COLO668 (cell line): ENCODE measurements around the gene MYPN.

Experiments
- DNase-seq: peaks from one replicate; lab custom pipeline; 2025; ENCODE audit not compliant: unreplicated experiment; lab: John Stamatoyannopoulos, UW

MYPN gene

DNA sequence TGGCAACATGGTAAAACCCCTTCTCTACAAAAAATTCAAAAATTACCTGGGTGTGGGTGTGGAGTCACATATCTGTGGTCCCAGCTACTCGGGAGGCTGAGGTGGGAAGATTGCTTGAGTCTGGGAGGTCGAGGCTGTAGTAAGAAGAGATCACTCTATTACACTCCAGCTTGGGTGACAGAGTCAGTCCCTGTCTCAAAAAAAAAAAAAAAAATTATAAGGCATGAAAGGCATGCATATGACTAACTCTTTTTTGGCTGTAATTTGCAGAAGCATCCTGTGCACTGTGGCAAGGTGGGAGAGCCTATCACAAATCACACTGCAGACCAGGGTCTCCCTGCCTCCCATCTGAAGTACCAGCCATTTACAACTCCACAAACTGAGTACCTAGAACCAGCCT, 14.1 kb upstream of the MYPN start:
- DNase-seq, result no peak

DNA sequence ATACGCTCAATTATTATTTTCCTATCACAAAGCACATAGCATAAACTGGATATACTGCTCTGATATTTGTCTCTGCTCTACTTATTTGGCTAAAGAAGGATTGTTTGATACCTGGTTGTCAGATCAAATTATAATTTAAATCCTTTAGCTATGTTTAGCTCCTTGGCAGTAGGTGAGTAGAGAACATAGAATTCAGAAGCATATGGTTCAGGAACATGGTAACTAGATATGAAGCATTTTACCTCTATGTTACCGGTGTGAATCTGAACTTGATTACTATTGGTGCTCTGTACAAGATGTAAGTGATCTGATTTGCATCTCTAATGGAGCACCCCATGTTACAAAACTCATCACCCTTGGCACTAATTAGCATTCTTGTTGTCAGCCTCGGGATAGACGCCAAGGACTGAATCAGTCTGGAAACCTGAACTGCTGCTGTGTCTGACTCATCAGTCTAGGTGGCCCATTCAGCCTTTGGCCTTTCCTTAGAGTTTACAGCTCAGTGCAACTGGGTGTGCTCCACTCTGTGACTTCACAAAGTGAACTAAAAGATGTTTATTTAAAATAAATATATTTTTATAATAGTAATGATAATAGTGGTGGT, 12.3 kb upstream of the MYPN start:
- no peak for DNase-seq

DNA sequence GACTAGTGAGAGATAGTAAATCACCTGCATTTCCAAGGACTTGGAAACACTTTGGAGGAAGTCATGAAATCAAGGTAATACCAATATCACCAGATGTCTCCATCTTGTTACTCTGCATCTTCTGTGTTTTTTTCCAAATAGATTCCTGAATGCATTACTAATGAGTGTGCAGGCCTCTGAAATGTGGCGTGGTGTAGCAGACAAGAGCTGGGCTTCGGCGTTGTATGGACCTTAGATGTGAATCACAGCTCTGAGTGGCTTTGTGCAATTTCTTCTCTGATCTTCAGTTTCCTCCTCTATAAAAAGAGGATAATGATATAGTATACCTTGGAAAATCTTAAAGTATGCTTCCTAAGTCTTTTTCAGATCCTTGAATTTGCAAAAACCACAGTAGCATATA, 9.6 kb upstream of the MYPN start:
- no peak for DNase-seq

DNA sequence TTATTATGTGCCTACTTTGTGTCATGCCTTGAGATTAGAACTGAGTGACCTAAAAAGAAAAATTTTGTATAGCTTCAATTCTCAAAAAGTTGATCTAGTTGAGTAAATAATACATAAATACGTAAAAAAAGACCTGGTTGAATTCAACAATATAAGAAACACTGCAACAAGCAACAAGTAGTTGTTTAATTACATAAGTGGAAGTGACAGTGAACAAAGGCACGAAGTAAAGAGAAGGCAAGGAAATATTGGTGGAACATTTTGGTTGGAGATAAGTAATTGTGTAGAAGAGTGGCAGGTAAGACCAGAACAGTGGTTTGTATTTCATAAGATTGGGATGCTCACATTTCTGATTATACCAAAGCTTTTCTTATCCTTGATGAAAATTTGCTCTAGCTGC, 8.2 kb upstream of the MYPN start:
- no peak for DNase-seq

DNA sequence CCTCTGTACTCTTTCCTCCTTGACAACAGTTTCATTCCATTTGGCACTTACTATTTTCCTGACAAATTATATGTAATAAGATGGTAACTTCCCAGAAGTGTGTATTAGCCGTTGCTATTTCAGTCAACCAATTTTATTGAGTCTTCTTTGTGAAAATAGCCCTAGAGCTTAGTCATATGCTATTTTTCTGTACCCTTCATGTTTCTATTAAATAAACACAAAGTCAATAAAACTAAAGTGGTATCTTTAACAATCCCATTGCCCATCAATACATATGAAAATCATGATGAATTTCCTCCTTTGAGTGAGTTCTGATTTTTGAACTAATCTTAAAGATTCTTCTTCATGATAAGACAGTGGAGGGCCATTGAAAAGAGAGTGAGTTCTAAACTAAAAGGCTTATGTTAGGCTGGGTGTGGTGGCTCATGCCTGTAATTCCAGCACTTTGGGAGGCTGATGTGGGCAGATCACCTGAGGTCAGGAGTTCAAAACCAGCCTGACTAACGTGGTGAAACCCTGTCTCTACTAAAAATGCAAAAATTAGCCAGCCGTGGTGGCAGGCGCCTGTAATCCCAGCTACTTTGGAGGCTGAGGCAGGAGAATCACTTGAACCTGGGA, 5.9 kb upstream of the MYPN start:
- no peak for DNase-seq

DNA sequence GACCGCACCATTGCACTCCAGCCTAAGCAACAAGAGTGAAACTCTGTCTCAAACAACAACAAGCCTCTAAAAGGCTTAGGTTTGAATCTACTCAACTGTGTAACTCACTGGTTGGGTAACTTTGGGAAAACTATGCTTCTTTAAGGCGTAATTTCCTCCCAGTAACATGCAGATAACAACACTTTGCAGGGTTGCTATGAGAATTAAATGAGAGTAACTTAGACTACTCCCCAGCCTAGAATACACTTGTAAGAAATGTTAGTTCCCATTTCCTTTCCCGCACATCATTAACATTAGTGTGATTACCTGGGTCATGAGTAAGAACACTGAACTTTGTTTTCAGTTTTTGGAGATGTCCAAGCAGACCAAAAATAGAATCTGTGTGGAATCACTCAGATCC, 5.4 kb upstream of the MYPN start:
- no peak for DNase-seq

DNA sequence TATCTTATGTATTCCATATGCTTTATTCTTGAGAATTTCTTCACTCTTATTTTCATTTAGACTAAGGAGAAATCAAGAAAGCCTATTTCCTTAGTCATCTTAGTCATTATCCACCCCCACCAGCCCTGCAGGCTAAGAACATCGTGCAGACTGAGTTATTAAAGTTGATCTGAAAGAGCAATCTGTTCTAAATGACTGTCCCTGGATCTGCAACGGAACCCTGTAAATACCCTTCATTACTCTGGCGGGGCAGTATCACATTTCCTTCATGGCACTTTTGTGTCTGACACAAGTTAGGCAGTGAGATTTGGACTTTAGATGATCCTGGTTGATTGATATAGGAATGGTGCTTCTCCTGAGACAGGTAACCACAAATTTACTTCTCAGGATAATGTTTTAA, 3.5 kb upstream of the MYPN start:
- DNase-seq, result no peak

DNA sequence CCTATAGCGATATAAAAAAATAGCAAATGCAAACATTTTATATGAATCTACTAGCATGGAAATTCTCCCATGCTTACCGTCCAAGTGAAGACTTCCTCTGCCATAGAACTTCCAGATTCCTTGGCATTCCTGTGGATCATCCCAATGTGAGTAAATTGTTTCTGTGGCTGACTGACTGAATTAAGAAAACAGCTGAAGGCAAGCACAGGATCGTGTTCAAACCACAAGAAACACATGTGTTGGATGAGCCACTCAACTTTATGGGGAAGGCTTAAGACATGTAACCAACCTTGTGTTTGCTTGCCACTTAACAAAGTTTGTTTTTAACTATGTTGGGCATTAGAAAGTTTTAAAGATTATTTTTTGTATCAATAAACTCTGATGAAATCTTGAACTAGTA, 2.6 kb upstream of the MYPN start:
- no peak for DNase-seq

DNA sequence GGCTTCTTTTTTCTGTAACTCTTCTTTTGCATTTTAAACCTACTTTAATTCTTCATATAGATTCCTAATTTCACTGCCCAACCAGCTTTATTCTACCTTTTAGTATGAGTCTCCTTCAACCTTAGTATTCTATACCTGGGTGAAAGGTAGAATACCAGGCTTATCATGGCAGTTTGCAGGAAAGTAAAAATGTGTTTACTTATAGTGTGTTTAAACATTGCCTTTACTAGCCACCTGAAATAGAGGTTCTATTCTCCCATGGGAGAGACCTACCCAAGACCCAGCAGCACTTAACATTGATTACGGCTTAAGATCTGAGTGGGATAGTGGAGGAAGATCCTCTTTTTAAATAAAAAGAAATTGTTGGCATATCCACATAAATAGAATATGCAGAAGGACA, 1.6 kb upstream of the MYPN start:
- DNase-seq, result no peak

DNA sequence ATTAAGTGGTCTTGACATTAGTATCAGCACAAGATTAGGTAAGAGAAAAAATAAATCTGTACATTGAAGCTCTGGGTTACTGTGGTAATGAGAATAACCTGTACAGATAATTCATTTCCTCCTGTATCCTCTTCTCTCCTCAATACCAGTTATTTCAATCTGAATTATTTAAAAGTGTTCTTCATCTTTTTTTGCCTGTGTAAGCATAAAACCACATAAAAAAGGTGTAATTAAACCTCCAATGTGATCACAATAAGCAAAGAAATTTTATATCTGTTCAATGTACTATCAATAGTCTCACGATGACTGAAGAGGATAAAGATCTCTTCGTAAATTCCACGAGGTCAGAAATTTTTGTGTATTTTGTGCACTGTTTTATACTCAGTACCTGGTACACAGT, 1.2 kb upstream of the MYPN start:
- no peak for DNase-seq

DNA sequence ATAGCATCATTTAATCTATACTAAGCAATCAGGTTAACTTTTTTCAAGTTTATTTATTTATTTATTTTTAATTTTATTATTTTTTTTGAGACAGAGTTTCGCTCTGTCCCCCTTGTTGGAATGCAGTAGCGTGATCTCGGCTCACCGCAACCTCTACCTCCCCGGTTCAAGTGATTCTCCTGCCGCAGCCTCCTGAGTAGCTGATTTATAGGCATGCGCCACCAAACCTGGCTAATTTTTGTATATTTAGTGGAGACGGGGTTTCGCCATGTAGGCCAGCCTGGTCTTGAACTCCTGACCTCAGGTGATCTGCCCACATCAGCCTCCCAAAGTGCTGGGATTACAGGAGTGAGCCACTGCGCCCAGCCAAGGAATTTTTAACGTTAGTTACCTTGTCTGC, 635 bp upstream of the MYPN start:
- no peak for DNase-seq

DNA sequence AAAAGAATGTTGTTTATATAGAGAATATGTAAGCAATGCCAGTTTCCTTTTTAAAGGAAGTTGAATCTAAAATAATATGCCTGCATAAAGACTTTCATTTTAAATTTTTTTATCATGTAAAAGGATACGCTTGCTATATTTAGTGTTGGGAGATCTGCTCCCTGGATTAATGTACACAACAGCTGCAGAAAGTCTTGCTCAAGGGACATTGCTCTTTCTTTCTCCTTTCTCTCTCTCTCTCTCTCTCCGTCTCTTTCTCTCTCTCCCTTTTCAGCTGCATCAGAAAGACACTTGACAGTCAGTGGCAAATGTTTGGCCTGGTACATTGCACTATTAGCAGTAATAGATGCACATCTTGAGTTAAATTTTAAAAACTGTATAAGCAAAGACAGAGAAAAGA, 739 bp downstream of the MYPN start:
- DNase-seq, result no peak

DNA sequence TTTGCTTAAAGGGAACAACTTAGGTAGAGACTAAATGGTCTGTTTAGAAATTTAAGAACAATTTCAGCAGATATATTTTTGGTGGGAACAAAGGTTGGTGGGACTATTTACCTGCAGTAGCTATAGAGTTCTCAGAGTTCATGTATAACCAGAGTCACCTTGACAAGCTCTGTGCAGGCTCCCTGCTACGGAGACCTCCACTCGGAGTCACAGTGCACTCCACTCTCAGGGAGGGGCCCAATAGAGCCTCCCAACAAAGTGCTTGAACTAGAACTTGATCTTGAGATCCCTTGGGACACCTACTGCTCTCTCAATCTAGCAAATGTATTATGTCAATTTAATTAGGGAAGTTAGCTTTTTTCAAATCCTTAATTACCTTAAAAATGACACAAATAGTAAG, 2.3 kb downstream of the MYPN start:
- DNase-seq, result no peak

DNA sequence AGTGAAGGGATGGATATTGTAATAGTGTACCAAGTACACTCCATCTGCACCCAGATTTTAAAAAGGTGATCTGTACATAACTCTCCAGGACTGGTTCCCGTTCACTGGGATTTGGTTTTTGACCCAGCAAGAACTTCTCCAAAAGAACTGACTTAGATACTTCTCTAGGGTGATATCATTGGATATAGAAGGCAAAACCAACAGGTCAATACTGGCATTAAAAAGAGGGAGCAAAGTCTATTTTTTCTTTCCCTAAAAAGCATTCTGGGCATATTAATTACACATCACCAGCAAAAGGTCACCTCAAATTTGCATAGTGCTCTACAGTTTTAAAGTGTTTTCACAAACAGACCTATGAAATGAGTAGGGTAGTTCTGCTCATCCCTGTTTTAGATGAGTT, 3.5 kb downstream of the MYPN start:
- no peak for DNase-seq

DNA sequence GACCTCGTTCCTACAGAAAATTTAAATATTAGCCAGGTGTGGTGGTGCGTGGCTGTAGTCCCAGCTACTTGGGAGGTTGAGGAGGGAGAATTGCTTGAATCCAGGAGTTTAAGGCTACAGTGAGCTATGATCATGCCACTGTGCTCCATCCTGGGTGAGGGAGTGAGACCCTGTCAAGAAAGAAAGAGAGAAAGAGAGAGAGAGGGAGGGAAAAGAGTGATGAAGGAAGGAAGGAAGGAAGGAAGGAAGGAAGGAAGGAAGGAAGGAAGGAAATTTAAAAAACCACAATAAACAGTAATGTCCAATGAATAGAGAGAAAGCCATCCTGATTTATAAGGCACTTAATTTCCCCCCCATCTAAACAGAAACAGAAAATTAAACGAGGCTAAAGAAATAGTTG, 9.4 kb downstream of the MYPN start:
- no peak for DNase-seq

DNA sequence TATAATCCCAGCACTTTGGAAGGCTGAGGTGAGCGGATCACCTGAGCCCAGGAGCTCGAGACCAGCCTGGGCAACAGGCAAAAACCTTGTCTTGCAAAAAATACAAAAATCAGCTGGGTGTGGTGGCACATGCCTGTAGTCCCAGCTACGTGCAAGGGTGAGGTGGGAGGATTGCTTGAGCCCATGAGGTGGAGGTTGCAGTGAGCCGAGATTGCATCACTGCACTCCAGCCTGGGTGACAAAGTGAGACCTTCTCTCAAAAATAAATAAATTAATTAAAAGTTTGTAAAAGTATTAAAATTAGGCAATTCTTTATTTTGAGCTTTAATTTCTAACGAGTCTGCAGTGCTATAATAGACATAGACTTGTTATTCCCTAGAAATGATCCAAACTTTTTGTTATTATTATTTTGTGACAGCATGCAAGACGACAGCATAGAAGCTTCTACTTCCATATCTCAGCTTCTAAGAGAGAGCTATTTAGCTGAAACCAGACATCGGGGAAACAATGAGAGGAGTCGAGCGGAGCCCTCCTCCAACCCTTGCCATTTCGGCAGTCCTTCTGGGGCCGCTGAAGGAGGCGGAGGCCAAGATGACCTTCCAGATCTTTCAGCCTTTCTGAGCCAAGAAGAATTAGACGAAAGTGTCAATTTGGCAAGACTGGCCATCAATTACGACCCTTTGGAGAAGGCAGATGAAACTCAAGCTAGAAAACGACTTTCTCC, 11.9 kb downstream of the MYPN start:
- DNase-seq, result no peak

DNA sequence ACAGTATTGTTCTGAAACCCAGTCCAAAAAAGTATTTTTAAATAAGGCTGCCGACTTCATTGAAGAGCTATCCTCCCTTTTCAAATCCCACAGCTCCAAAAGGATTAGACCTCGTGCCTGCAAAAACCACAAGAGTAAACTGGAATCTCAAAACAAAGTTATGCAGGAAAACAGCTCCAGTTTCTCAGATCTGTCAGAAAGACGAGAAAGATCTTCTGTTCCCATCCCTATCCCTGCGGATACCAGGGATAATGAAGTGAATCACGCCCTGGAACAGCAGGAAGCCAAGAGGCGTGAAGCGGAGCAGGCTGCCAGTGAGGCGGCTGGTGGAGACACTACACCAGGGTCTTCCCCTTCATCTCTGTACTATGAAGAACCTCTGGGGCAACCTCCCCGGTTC, 12.6 kb downstream of the MYPN start:
- no peak for DNase-seq

DNA sequence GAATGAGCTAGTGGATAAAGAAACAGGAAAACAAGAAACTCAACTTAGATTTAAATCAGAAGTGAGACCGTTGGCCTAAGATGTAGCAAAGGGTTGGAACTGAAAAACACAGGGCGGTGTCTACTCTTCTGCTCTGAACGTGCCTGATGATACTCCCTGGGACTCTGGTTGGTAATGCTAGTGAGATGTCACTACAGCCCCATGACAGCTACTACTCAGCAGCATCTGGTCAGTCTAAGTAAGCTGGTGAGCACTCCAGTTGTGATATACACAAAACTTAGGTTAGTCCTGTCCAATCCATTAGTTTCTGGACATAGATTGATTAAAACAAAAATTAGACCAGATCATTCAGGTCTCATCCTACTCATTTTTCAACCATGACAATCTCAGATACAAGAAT, 15.4 kb downstream of the MYPN start:
- no peak for DNase-seq

DNA sequence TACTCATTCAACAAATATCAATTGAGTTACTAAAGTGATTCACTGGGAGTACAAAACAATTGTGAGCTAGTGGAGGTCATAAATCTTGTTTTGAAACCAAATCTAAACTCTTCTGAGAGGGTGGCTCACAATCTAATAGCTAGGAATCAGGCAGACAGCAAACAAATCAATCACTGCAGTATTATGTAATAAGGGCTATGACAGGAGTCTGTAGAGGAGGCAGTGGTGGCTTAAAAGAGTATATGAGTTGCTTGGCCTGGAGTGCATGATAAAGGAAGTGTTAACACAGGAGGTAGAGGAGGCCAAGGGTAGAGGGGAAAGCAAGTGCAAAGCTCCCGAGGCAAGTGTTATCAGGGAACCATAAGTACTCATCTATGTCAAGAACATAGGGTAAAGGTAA, 16.5 kb downstream of the MYPN start:
- DNase-seq, result no peak

DNA sequence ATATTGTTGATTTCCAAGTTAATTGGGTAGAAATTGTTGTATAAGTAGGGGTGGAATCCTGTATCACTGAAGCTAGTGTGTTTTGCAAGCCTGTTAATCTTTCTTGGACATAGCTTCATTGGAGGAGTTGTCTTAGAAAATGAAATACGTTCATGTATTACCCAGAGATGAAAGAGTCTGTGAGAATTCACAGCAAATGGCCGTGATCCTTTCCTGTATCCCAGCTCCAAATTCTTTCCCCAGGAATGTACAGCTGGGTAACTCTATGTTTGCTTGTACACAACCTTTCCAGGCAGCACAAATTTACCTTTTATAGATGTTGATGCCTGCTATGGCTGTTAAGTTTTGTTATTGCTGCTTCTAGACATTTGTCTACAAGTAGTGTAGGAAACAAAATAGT, 18.7 kb downstream of the MYPN start:
- no peak for DNase-seq

DNA sequence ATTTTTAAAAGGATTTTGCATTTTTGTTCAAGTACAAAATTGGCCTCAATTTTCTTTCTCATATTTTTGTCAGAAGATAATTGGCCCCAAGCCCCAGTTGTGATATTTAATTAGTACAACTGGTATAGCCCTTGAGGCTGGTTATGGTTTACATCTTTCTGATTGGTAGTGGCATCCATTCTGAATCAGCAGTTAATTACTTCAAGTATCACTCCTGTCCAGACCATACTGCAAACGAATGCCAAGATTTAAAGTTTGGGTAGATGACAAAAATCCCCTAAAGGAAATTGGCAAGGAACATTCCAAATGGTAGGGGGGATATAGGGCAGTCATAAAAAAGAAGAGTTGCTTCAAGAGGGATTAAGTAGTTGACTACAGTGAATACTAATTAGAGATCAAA, 23.1 kb downstream of the MYPN start:
- no peak for DNase-seq

DNA sequence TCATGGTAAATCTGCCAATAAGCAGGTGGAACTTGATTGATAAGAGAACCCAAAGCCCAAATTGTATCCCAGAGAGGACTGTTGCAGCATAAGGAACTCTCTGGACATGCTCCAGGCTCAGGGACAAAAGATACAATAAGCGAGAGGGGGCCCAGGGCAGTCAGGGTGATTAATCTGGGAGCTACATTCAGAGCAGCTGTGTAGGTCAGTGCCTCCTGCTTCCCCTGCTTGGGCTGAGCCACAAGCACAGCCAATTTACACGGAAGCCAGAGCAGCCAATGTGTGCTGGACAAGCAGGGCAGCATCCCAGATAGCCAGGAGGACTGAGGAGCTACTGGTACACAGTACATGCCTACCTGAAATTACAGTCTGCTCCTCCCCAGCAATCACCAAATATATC, 24.2 kb downstream of the MYPN start:
- no peak for DNase-seq

DNA sequence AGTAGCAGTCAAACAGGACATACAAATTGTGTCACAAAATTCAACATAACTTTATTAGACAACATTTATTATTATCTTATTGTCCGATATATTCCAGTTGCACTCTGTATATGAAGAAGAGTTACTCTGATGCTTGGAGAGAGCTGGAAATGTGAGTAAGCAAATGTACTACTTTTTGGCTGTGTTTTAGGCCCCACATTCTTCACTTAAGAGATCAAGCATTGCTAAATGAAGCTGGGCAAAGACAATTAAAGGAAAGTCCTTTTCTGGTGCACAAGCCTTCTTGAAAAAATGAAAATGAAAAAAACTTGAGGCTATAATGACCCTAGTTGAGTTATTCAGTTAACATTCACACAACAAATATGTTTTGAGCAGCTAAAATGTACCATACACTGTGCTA, 26.1 kb downstream of the MYPN start:
- no peak for DNase-seq
